Measurements from ENCODE around the gene CACNG1.

DNA sequence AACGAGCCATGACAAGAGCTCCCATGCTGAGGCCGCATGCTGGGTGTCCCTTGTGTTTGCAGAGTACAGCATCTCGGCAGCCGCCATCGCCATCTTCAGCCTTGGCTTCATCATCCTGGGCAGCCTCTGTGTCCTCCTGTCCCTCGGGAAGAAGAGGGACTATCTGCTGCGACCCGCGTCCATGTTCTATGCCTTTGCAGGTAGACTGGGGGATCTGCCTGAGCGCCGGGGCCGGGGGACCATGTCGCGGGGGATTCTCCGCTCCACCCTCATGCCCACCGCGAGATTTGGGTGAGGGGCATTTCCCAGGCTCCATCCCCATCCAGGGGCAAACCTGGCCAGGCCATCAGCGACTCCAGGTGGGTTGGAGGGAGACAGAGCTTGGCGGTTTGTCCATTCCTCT lies 10.7 kb downstream of the CACNG1 start:
- TF ChIP-seq, protein P1, sequence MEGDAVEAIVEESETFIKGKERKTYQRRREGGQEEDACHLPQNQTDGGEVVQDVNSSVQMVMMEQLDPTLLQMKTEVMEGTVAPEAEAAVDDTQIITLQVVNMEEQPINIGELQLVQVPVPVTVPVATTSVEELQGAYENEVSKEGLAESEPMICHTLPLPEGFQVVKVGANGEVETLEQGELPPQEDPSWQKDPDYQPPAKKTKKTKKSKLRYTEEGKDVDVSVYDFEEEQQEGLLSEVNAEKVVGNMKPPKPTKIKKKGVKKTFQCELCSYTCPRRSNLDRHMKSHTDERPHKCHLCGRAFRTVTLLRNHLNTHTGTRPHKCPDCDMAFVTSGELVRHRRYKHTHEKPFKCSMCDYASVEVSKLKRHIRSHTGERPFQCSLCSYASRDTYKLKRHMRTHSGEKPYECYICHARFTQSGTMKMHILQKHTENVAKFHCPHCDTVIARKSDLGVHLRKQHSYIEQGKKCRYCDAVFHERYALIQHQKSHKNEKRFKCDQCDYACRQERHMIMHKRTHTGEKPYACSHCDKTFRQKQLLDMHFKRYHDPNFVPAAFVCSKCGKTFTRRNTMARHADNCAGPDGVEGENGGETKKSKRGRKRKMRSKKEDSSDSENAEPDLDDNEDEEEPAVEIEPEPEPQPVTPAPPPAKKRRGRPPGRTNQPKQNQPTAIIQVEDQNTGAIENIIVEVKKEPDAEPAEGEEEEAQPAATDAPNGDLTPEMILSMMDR (IDR thresholded peaks at IDR 0.05; ENCODE audit: poor library complexity): no peak
- no peak for TF ChIP-seq EZH2 (IDR thresholded peaks at IDR 0.05; ENCODE audit: borderline replicate concordance)

Measured in hepatocyte (in vitro differentiated cells).